A549 (cell line): Measurements from ENCODE around the gene MYRF. TPM values are rescaled to one million over a fixed set of nuclear protein-coding genes. Genes with fewer than 3 reads are reported as not detected.

Source experiments
- ATAC-seq, 2 experiments: fragments of 200-7000 bp in 1 of 2; fragments of >200 bp in 1 of 2; cut with Nextera tagmentation in 1 of 2; cut with Tn5 transposase in 1 of 2; 3 replicates each; pipeline versions ENCODE4 v1.8.0 to v1.9.1; 2018 to 2020; ENCODE audit warnings: mild to moderate bottlenecking in 1 of 2, moderate library complexity in 1 of 2
- CTCF ChIA-PET: fragments of 300-600 bp; sonication (Branson Sonifier 250); formaldehyde crosslinking; extraction: SDS; loops from one replicate; lab custom pipeline; 2021; ENCODE audit warnings: antibody characterized with exemption, inconsistent platforms; lab: Yijun Ruan, JAX
- POLR2A ChIA-PET: fragments of 350-600 bp; formaldehyde crosslinking; extraction: SDS; loops from one replicate; lab custom pipeline; 2021; ENCODE audit warnings: antibody characterized with exemption, inconsistent platforms; lab: Yijun Ruan, JAX
- DNase-seq, 2 experiments: peaks; one replicate each; pipeline versions ENCODE4 v3.0.0 to v3.0.0-alpha.2; 2011 to 2016; ENCODE audit warnings: low read depth in 1 of 2, low spot score in 1 of 2
- FAIRE-seq: peaks from 2 replicates; lab custom pipeline; 2011; peaks lifted over from hg19 to GRCh38; lab: Jason Lieb, UNC
- H3K27ac ChIP-seq, 2 experiments: fragments of >200 bp; sonication (Bioruptor Twin); formaldehyde crosslinking; 3 replicates each; pipeline ENCODE4 v1.5.1; 2016 to 2017
- H3K4me1 ChIP-seq: fragments of >200 bp; sonication (Bioruptor Twin); formaldehyde crosslinking; 3 replicates; pipeline ENCODE4 v1.6.1; 2016
- H3K4me2 ChIP-seq: fragments of >200 bp; sonication (Bioruptor Twin); formaldehyde crosslinking; 3 replicates; pipeline ENCODE4 v1.6.1; 2016
- H3K4me3 ChIP-seq: fragments of >200 bp; sonication (Bioruptor Twin); formaldehyde crosslinking; 3 replicates; pipeline ENCODE4 v1.5.1; 2016
- H3K9me3 ChIP-seq: fragments of >200 bp; sonication (Bioruptor Twin); formaldehyde crosslinking; 3 replicates; pipeline ENCODE4 v1.6.1; 2016
- ATOH8 ChIP-seq: fragments of 250-450 bp; sonication (Bioruptor Pico); IDR thresholded peaks from 2 replicates; pipeline ENCODE4 v1.5.0; 2020; ENCODE audit warnings: low read depth, mild to moderate bottlenecking, moderate library complexity
- BCL3 ChIP-seq: fragments of >200 bp; sonication (Bioruptor Twin); formaldehyde crosslinking; IDR thresholded peaks from 3 replicates; pipeline ENCODE4 v1.6.1; 2016
- CEBPB ChIP-seq, 2 experiments: fragments of >200 bp in 1 of 2; sonication (Bioruptor Twin) in 1 of 2; formaldehyde crosslinking in 1 of 2; IDR thresholded peaks; 2 replicates each; pipeline ENCODE4 v1.6.1; 2012 to 2016
- ELK1 ChIP-seq: fragments of 150-350 bp; IDR thresholded peaks from 2 replicates; pipeline ENCODE4 v1.6.1; 2014; ENCODE audit warnings: low read depth, mild to moderate bottlenecking, low read length
- EP300 ChIP-seq, 2 experiments: fragments of >200 bp; sonication (Bioruptor Twin); formaldehyde crosslinking; IDR thresholded peaks; 2 replicates in 1 of 2; 3 replicates in 1 of 2; pipeline ENCODE4 v1.6.1; 2016 to 2017
- FOSB ChIP-seq: fragments of 250-450 bp; sonication (Bioruptor Pico); IDR thresholded peaks from 2 replicates; pipeline ENCODE4 v1.5.0; 2020; ENCODE audit warnings: mild to moderate bottlenecking, moderate library complexity
- FOSL2 ChIP-seq, 2 experiments: fragments of 450-650 bp in 1 of 2; fragments of >200 bp in 1 of 2; sonication (Bioruptor Twin) in 1 of 2; formaldehyde crosslinking; IDR thresholded peaks; 2 replicates each; pipeline versions ENCODE4 v1.5.0 to v1.6.1; 2016 to 2020; ENCODE audit warnings: mild to moderate bottlenecking in 1 of 2, moderate library complexity in 1 of 2
- HDAC2 ChIP-seq: fragments of 200-600 bp; sonication (generic); IDR thresholded peaks from 2 replicates; pipeline ENCODE4 v1.6.1; 2016
- HEYL ChIP-seq: fragments of 250-450 bp; sonication (Bioruptor Pico); IDR thresholded peaks from 2 replicates; pipeline ENCODE4 v1.8.0; 2021; ENCODE audit warnings: mild to moderate bottlenecking, moderate library complexity
- HOXA7 ChIP-seq: fragments of 250-450 bp; sonication (Bioruptor Pico); IDR thresholded peaks from 2 replicates; pipeline ENCODE4 v1.5.0; 2020; ENCODE audit warnings: mild to moderate bottlenecking, moderate library complexity
- HOXB13 ChIP-seq: fragments of 250-450 bp; sonication (Bioruptor Pico); IDR thresholded peaks from 2 replicates; pipeline ENCODE4 v1.5.0; 2020; ENCODE audit warnings: low read depth, mild to moderate bottlenecking, moderate library complexity
- HOXB5 ChIP-seq: fragments of 250-450 bp; sonication (Bioruptor Pico); IDR thresholded peaks from 2 replicates; pipeline ENCODE4 v1.5.0; 2020; ENCODE audit warnings: mild to moderate bottlenecking, moderate library complexity
- KDM5A ChIP-seq: fragments of 200-600 bp; sonication (generic); IDR thresholded peaks from 2 replicates; pipeline ENCODE4 v1.6.1; 2016; ENCODE audit warnings: antibody characterized with exemption, mild to moderate bottlenecking
- MAFK ChIP-seq: fragments of 450-650 bp; IDR thresholded peaks from 2 replicates; pipeline ENCODE4 v1.6.1; 2014; ENCODE audit not compliant: partially characterized antibody
- MAZ ChIP-seq: fragments of 150-350 bp; IDR thresholded peaks from 2 replicates; pipeline ENCODE4 v1.6.1; 2014; ENCODE audit warnings: antibody characterized with exemption, low read depth, low read length, borderline replicate concordance
- MYC ChIP-seq: IDR thresholded peaks from 2 replicates; pipeline ENCODE4 v1.6.1; 2012; ENCODE audit warnings: mild to moderate bottlenecking, inconsistent platforms, low read length, improper control_type of control experiment, borderline replicate concordance
- NFE2L2 ChIP-seq: fragments of 150-350 bp; conservative IDR thresholded peaks from 2 replicates; pipeline ENCODE4 v1.6.1; 2014; ENCODE audit warnings: low read length
- PBX3 ChIP-seq: IDR thresholded peaks from 2 replicates; pipeline ENCODE4 v1.6.1; 2012
- PHF8 ChIP-seq: fragments of 200-600 bp; sonication (generic); IDR thresholded peaks from 2 replicates; pipeline ENCODE4 v1.6.1; 2016; ENCODE audit warnings: low read depth, mild to moderate bottlenecking, antibody characterized with exemption, moderate library complexity, borderline replicate concordance
- POLR2A ChIP-seq: IDR thresholded peaks from 2 replicates; pipeline ENCODE4 v1.6.1; 2012; ENCODE audit warnings: mild to moderate bottlenecking, low read length
- RCOR1 ChIP-seq: fragments of 150-350 bp; IDR thresholded peaks from 2 replicates; pipeline ENCODE4 v1.6.1; 2014; ENCODE audit warnings: antibody characterized with exemption, low read length, low read depth
- RFX5 ChIP-seq: fragments of 450-650 bp; IDR thresholded peaks from 2 replicates; pipeline ENCODE4 v1.7.1; 2014; ENCODE audit warnings: antibody characterized with exemption, mild to moderate bottlenecking, moderate library complexity
- RNF2 ChIP-seq: fragments of 200-600 bp; sonication (generic); IDR thresholded peaks from 2 replicates; pipeline ENCODE4 v1.6.1; 2016; ENCODE audit warnings: low read depth, mild to moderate bottlenecking, antibody characterized with exemption, moderate library complexity, borderline replicate concordance
- SMC3 ChIP-seq: fragments of >200 bp; sonication (Bioruptor Twin); formaldehyde crosslinking; IDR thresholded peaks from 3 replicates; pipeline ENCODE4 v1.6.1; 2018; ENCODE audit warnings: inconsistent platforms
- TFCP2L1 ChIP-seq: fragments of 250-450 bp; sonication (Bioruptor Pico); IDR thresholded peaks from 2 replicates; pipeline ENCODE4 v1.5.0; 2021; ENCODE audit warnings: mild to moderate bottlenecking
- WGBS: methylation state at CpG from one replicate; pipeline ENCODE4 v1.1.6; 2017; ENCODE audit errors: missing lambda C conversion rate; 5-methylcytosine and 5-hydroxymethylcytosine counted together
- polyA plus RNA-seq, 4 experiments: library from polyadenylated mRNA; depleted of rRNA in 3 of 4; stranded (reverse); fragments of >200 nt; fragmentation: RNase III in 1 of 4; extraction: RNeasy Plus Mini Kit Qiagen cat#74134 plus additional on column Dnase treatment in 1 of 4; gene quantifications; 2 replicates in 3 of 4; 3 replicates in 1 of 4; pipeline ENCODE4 v1.2.3, GENCODE V29; 2011 to 2017

MYRF gene
- polyA plus RNA-seq, 2 of the 4 experiments (the other 2 are of a cell fraction), result 14.7 to 22.3 TPM

- DNase-seq (peak; percentile 31 to 47), ATAC-seq (peak; percentile 20 to 53), FAIRE-seq (no peak)
- peaks cover 26% of the 10 kb centered on the region; the same call in 1 of the 3 replicates for H3K4me1 ChIP-seq
- ChIA-PET CTCF (interaction anchor here (0.6 to 10.3 kb wide), 12 partner anchors 12 to 315 kb away, joined by 3 to 147 read pairs (median 5); partner anchors contain the start of genes FADS1 and MYRF), POLR2A (interaction anchor here (1.0 to 2.5 kb wide), 3 partner anchors 22 to 319 kb away, joined by 3 to 17 read pairs (median 4); partner anchors contain the start of gene FADS2)
- TF ChIP-seq MYC (no peak), FOSB (CRISPR knock-in tag) (0 out of 2 replicates have a peak, but pooled peaks have one; percentile 18), TFCP2L1 (CRISPR knock-in tag) (no peak), MAFK (no peak), HEYL (no peak), RCOR1 (no peak), PHF8 (no peak), BCL3 (no peak), HOXB13 (no peak), HOXB5 (no peak), SMC3 (no peak), CEBPB (IDR thresholded peaks at IDR 0.05) (no peak), HDAC2 (peak; percentile 6; the same call in 1 of the 2 replicates), RNF2 (no peak), POLR2A (no peak), EP300 (IDR thresholded peaks at IDR 0.05) (no peak), FOSL2 (IDR thresholded peaks at IDR 0.05) (no peak), FOSL2 (CRISPR knock-in tag; IDR thresholded peaks at IDR 0.05) (no peak), ELK1 (no peak), PBX3 (no peak), MAZ (no peak), RFX5 (no peak), NFE2L2 (no peak), KDM5A (peak; percentile 15; the same call in 1 of the 2 replicates), ATOH8 (CRISPR knock-in tag) (no peak), HOXA7 (peak; percentile 25; the same call in 1 of the 2 replicates)
- H3K9me3 ChIP-seq, result no peaks in the 10 kb centered on the region
- 4% methylated on average over 25 of the region's 29 CpGs for WGBS
- H3K4me2 ChIP-seq, result peak overlapping the region; percentile 76
- H3K27ac ChIP-seq, result peak overlapping the region; percentile 92 to 100
- H3K4me3 ChIP-seq, result peak overlapping the region; percentile 56
Observed at GRCh38 chr11:61793083-61793828, 40.8 kb downstream of the MYRF start.
